Measurements from ENCODE around the gene LCT.

The LCT gene

DNA sequence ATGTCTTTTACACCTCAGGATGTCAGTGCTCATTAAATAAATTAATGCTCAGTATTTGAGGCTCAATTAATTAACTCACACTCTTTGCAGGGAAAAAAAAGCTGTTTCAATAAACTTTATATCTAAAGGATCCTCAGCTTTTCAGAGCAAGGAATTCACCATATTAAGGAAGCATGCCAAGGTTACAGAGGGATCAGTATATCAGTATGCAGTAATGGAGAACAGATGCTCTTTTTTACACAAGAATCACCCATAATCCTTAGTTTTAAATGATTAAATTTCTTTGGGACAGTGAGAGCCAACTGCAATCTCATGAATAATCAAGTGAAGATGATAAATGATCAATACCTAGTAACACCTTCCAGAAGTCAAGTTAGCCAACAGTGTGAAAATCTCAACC, 14.9 kb upstream of the LCT start:
- Histone ChIP-seq H3K4me3 (ENCODE audit: low read length) (no peak overlapping the region), H3K9ac (ENCODE audit: low read length) (no peak overlapping the region), H3K36me3 (ENCODE audit: control insufficient read depth, low read depth, low read length) (peaks cover 85% of the 10 kb centered on the region), H3K27ac (ENCODE audit: low read length) (no peak overlapping the region), H3K4me1 (ENCODE audit: control insufficient read depth, low read depth, low read length) (no peaks in the 10 kb centered on the region), H3K9me3 (ENCODE audit: control insufficient read depth, low read depth, low read length) (no peaks in the 10 kb centered on the region), H3K27me3 (ENCODE audit: control insufficient read depth, insufficient read depth, low read length) (no peaks in the 10 kb centered on the region)

DNA sequence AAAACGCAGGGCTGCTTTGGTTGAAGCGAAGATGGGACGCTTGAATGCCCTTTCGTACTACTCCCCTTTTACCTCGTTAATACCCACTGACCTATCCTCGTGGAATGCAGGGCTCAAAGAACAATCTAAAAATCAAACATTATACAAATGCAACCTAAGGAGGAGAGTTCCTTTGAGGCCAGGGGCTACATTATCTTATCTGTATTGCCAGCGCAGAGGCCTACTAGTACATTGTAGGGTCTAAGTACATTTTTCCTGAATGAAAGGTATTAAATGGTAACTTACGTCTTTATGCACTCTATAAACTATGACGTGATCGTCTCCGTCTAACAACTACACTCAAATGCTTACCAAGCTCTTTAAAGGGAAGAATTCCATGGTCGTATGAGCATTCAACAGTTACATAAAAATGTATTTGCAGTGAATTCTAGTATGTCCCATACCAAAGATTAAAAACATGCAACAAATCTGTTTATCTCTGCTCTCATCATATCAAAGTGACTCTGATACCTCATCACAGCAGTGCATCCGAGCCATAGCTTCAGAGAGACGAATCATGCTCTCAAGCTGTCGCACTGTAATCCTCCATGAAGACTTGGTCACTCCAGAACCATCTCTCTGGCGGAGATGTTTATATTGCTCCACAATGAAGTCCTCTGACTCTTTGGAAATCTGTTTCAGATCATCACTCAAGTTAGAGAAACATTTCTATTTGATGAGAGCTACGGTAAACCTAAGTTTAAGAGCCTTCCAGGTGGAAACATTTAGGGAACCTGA, 14.1 kb upstream of the LCT start:
- Histone ChIP-seq H3K4me1 (ENCODE audit: control insufficient read depth, low read depth, low read length) (no peaks in the 10 kb centered on the region), H3K9ac (ENCODE audit: low read length) (no peak overlapping the region), H3K27me3 (ENCODE audit: control insufficient read depth, insufficient read depth, low read length) (no peaks in the 10 kb centered on the region), H3K4me3 (ENCODE audit: low read length) (no peak overlapping the region), H3K27ac (ENCODE audit: low read length) (no peak overlapping the region), H3K36me3 (ENCODE audit: control insufficient read depth, low read depth, low read length) (peaks cover 83% of the 10 kb centered on the region), H3K9me3 (ENCODE audit: control insufficient read depth, low read depth, low read length) (no peaks in the 10 kb centered on the region)

DNA sequence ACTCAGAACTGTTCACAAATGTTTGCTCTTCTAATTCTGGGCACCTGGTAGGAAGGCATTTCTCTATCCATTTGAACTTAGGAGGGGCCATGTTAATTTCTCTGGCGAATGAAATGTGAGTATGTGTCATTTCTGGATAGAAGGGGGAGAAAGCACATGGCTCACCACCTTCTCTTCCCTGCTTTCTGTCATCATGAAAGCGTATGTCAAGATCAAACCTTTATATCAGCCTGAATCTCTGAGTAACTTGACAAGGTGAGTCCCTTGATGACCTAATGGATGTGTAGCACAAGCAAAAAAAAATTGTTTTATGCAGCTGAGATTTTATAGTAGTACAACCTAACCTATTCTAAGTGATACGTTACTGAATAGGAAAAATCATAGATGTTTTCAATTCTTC, 12.1 kb upstream of the LCT start:
- Histone ChIP-seq H3K27me3 (ENCODE audit: control insufficient read depth, insufficient read depth, low read length) (no peaks in the 10 kb centered on the region), H3K4me1 (ENCODE audit: control insufficient read depth, low read depth, low read length) (no peaks in the 10 kb centered on the region), H3K9me3 (ENCODE audit: control insufficient read depth, low read depth, low read length) (no peaks in the 10 kb centered on the region), H3K27ac (ENCODE audit: low read length) (no peak overlapping the region), H3K4me3 (ENCODE audit: low read length) (no peak overlapping the region), H3K9ac (ENCODE audit: low read length) (no peak overlapping the region), H3K36me3 (ENCODE audit: control insufficient read depth, low read depth, low read length) (peaks cover 88% of the 10 kb centered on the region)

DNA sequence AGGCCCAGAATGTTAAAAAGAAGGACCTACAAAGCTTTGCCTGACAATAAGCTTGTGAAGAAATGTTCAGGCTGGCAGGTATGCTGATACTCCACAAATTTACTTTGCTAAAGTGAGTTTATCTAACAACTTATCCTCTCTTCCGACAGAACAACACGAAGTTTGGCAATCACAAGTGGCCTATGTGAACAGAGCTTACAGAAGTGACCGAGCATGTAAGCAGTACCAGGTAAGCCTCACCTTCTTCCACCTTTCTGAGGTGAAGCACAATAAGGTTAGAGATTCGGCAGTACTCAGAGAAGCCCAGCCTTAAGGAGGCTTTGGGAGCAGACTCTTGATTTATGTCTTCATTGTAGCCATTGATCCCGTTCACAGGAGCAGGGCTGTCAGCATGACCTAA, 9.0 kb upstream of the LCT start:
- Histone ChIP-seq H3K27me3 (ENCODE audit: control insufficient read depth, insufficient read depth, low read length) (no peaks in the 10 kb centered on the region), H3K36me3 (ENCODE audit: control insufficient read depth, low read depth, low read length) (peaks cover 87% of the 10 kb centered on the region), H3K9me3 (ENCODE audit: control insufficient read depth, low read depth, low read length) (no peaks in the 10 kb centered on the region), H3K27ac (ENCODE audit: low read length) (no peak overlapping the region), H3K4me1 (ENCODE audit: control insufficient read depth, low read depth, low read length) (no peaks in the 10 kb centered on the region), H3K9ac (ENCODE audit: low read length) (no peak overlapping the region), H3K4me3 (ENCODE audit: low read length) (no peak overlapping the region)

DNA sequence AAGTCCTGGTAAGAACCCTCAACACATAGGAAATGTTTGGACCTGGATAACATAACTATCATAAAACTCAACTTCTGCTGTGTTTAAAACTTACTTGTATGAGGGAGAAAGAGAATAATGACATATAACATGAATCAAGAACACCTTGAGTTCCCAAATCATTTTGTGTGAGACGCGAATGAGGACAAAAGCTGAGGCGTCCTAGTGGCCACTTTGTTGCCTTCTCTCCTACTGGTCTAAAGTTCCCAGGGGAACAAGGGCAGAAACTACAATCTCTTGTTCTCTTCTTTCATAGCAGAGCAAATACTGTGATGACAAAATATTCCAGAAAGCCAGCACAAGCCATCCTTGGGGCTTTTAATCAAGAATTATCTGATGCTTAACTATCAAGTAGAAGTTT, 8.3 kb upstream of the LCT start:
- peaks cover 87% of the 10 kb centered on the region for H3K36me3 ChIP-seq (ENCODE audit: control insufficient read depth, low read depth, low read length)
- no peaks in the 10 kb centered on the region for H3K9me3 ChIP-seq (ENCODE audit: control insufficient read depth, low read depth, low read length)
- no peak overlapping the region for H3K9ac ChIP-seq (ENCODE audit: low read length)
- H3K27ac ChIP-seq (ENCODE audit: low read length): no peak overlapping the region
- no peaks in the 10 kb centered on the region for H3K27me3 ChIP-seq (ENCODE audit: control insufficient read depth, insufficient read depth, low read length)
- H3K4me3 ChIP-seq (ENCODE audit: low read length): no peak overlapping the region
- H3K4me1 ChIP-seq (ENCODE audit: control insufficient read depth, low read depth, low read length): no peaks in the 10 kb centered on the region

DNA sequence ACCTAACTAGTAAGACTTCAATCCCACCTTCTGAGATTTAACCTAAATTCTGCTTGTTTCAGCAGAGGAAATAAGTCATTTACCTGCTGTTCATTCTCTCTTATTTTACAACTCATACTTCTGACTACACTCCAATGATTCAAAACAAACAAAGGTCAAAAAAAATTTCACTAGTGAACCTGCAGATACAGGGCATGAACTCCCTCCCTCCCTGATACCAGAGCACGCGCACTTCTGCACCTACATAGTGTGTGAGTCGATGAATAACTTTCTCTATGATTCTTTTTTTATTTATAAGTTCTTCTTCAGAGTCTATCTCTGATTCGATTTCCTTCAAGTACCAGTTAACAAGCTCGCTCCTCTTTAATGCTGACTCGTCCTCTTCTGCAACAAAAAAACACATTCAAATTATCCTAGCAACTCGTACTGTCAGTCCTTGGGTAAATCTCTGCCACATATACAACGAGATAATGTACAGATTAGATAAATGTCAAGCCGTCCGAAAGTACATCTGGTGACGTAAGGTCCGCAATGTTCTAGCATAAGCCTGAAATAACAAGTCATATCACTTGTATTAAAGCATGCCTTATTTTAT, 7.4 kb upstream of the LCT start:
- no peaks in the 10 kb centered on the region for H3K27me3 ChIP-seq (ENCODE audit: control insufficient read depth, insufficient read depth, low read length)
- H3K4me1 ChIP-seq (ENCODE audit: control insufficient read depth, low read depth, low read length): no peaks in the 10 kb centered on the region
- no peak overlapping the region for H3K27ac ChIP-seq (ENCODE audit: low read length)
- H3K9ac ChIP-seq (ENCODE audit: low read length): no peak overlapping the region
- no peaks in the 10 kb centered on the region for H3K9me3 ChIP-seq (ENCODE audit: control insufficient read depth, low read depth, low read length)
- H3K36me3 ChIP-seq (ENCODE audit: control insufficient read depth, low read depth, low read length): peaks cover 82% of the 10 kb centered on the region
- H3K4me3 ChIP-seq (ENCODE audit: low read length): no peak overlapping the region

DNA sequence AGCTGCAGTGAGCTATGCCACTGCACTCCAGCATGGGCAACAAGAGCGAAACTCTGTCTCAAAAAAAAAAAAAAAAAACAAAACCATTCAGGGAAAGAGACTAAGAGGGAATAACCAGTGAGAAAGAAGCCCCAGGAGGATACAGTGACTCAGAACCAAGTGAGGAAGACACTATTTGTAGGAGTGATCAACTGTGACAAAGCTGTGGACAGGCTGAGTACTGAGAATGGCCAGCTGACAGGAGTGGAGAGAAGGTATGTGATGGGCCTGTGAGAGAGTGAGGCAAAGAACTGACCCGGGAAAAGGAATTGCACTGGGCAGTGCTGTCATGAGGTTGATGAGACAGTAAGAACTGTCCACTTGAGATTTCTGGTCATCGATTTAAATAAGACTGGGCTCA, 6.7 kb upstream of the LCT start:
- H3K9me3 ChIP-seq (ENCODE audit: control insufficient read depth, low read depth, low read length): no peaks in the 10 kb centered on the region
- no peak overlapping the region for H3K27ac ChIP-seq (ENCODE audit: low read length)
- no peaks in the 10 kb centered on the region for H3K4me1 ChIP-seq (ENCODE audit: control insufficient read depth, low read depth, low read length)
- H3K9ac ChIP-seq (ENCODE audit: low read length): no peak overlapping the region
- H3K36me3 ChIP-seq (ENCODE audit: control insufficient read depth, low read depth, low read length): peaks cover 75% of the 10 kb centered on the region
- no peaks in the 10 kb centered on the region for H3K27me3 ChIP-seq (ENCODE audit: control insufficient read depth, insufficient read depth, low read length)
- no peak overlapping the region for H3K4me3 ChIP-seq (ENCODE audit: low read length)

DNA sequence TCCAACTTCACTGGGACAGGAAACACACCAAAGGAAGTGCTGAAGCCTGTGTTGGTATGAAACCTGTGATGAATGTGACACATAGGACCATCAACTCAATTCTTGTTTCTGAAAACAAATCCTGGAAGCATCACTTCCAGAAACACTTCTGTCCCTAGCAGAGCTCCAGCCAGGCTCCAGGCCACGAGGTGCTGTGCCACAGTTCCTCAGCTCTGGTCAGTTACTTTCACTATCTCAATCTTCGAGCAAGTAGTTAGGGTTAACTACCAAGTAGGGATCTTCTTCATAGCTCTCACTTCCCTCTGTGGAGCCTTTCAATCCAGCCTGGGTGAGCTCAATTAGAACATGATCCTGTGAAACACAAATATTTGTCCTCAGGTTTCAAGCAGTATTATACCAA, 3.6 kb upstream of the LCT start:
- no peak overlapping the region for H3K4me3 ChIP-seq (ENCODE audit: low read length)
- no peak overlapping the region for H3K27ac ChIP-seq (ENCODE audit: low read length)
- H3K9ac ChIP-seq (ENCODE audit: low read length): no peak overlapping the region

DNA sequence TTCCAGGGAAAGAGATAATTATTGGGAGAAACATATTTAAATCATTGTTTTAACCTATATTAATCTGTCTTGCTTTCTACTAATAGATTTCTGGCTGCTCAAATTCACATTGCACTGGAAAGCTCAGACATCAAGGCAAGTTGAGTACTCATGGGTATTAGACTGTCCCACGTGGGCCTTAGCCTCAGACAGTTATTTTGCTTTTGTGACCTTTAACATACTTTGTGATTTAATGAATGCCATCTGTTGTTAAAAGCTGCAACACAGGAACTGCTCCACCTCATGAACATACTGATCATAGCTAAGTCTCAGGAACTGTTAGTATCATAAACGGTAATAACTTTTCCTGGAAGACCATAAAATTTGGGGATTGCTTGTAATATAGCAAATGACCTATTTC, 2.7 kb upstream of the LCT start:
- no peak overlapping the region for H3K9ac ChIP-seq (ENCODE audit: low read length)
- H3K4me1 ChIP-seq (ENCODE audit: control insufficient read depth, low read depth, low read length): no peaks in the 10 kb centered on the region
- no peak overlapping the region for H3K4me3 ChIP-seq (ENCODE audit: low read length)
- H3K36me3 ChIP-seq (ENCODE audit: control insufficient read depth, low read depth, low read length): peaks cover 42% of the 10 kb centered on the region
- H3K9me3 ChIP-seq (ENCODE audit: control insufficient read depth, low read depth, low read length): no peaks in the 10 kb centered on the region
- no peak overlapping the region for H3K27ac ChIP-seq (ENCODE audit: low read length)
- H3K27me3 ChIP-seq (ENCODE audit: control insufficient read depth, insufficient read depth, low read length): no peaks in the 10 kb centered on the region

More for the DNA sequence above, 3.6 kb upstream of the LCT start:
- Histone ChIP-seq H3K27me3 (ENCODE audit: control insufficient read depth, insufficient read depth, low read length) (no peaks in the 10 kb centered on the region), H3K4me1 (ENCODE audit: control insufficient read depth, low read depth, low read length) (no peaks in the 10 kb centered on the region), H3K9me3 (ENCODE audit: control insufficient read depth, low read depth, low read length) (no peaks in the 10 kb centered on the region), H3K36me3 (ENCODE audit: control insufficient read depth, low read depth, low read length) (peaks cover 50% of the 10 kb centered on the region)

DNA sequence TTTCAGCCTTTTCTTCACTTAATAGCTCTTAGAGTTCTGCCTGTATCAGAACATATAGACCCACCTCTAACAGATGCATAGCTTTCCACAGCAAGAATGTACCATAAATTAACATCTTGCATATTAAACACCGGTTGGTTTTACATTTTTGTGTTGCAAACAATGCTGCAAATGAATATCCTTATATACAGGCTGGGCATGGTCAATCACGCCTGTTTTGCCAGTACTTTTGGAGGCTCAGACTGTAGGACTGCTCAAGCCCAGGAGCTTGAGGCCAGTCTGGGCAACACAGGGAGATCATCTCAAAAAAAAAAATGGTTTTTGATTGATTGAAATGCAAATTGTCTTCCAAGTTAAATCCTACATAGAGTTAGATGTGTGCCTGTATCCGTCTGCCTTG, 1.5 kb upstream of the LCT start:
- Histone ChIP-seq H3K27ac (ENCODE audit: low read length) (no peak overlapping the region), H3K36me3 (ENCODE audit: control insufficient read depth, low read depth, low read length) (peaks cover 29% of the 10 kb centered on the region), H3K9ac (ENCODE audit: low read length) (no peak overlapping the region), H3K27me3 (ENCODE audit: control insufficient read depth, insufficient read depth, low read length) (no peaks in the 10 kb centered on the region), H3K9me3 (ENCODE audit: control insufficient read depth, low read depth, low read length) (no peaks in the 10 kb centered on the region), H3K4me3 (ENCODE audit: low read length) (no peak overlapping the region), H3K4me1 (ENCODE audit: control insufficient read depth, low read depth, low read length) (no peaks in the 10 kb centered on the region)

DNA sequence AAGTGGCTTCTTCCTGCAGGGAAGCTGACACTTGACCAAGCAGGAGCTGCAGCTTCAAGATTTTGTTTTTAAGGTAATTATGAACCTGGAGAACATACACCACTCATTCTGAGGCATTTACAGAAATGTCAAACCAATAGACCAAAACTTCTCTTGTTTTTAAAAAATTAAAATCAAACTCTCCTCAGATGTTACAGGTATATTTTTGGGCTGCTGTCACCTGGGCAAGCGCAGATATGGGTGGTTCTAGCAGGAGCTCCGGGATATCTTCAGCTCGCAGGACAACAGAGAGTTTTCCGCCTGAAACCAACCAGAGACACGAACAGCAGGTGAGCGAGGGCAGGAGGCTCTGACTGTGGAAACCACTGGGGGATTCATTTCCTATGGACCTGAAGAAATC, 4.1 kb downstream of the LCT start:
- Histone ChIP-seq H3K27ac (ENCODE audit: low read length) (no peak overlapping the region), H3K9ac (ENCODE audit: low read length) (no peak overlapping the region), H3K9me3 (ENCODE audit: control insufficient read depth, low read depth, low read length) (no peaks in the 10 kb centered on the region), H3K27me3 (ENCODE audit: control insufficient read depth, insufficient read depth, low read length) (no peaks in the 10 kb centered on the region), H3K36me3 (ENCODE audit: control insufficient read depth, low read depth, low read length) (no peaks in the 10 kb centered on the region), H3K4me1 (ENCODE audit: control insufficient read depth, low read depth, low read length) (no peaks in the 10 kb centered on the region), H3K4me3 (ENCODE audit: low read length) (no peak overlapping the region)

DNA sequence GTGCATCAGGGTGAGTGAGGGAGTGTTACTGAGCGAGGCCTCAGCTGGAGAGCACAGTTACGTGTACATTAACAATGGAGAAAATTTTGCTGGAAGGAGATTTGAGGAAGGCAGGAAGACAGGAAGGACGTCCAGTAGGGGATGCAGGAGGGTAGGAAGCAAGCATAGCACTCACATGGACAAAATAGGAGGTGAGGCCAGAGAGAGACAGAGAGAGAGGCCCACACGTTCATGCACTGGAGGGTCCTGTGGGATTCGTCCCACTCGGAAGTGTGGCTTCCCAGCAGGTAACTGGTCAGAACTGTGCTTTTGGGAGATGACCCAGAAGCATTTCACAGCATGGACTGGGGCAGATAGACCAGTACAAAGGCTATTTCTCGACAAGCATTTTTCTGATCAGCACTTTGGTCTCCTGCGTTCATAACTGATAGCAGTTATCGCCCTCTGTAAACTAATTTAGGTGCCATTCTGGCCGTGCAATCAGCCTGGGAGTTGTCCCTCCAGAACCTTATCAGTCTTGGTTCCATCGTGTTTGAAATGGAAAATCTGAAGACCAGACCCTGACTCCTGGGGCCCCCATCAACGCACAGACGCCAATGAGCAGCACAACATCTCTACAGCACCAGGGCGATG, 5.7 kb downstream of the LCT start:
- Histone ChIP-seq H3K4me3 (ENCODE audit: low read length) (no peak overlapping the region), H3K36me3 (ENCODE audit: control insufficient read depth, low read depth, low read length) (no peaks in the 10 kb centered on the region), H3K9me3 (ENCODE audit: control insufficient read depth, low read depth, low read length) (no peaks in the 10 kb centered on the region), H3K27me3 (ENCODE audit: control insufficient read depth, insufficient read depth, low read length) (no peaks in the 10 kb centered on the region), H3K9ac (ENCODE audit: low read length) (no peak overlapping the region), H3K4me1 (ENCODE audit: control insufficient read depth, low read depth, low read length) (no peaks in the 10 kb centered on the region), H3K27ac (ENCODE audit: low read length) (no peak overlapping the region)
